ENCODE results near the gene THRSP.
A peak's percentile ranks its signal among the peaks of the same experiment; 100 is the strongest.
"Not testable (repeated sequence)": the region's sequence is repeated elsewhere in the genome, so short reads cannot be mapped to it uniquely, and the experiment has no call there.

THRSP gene

GRCh38 chr11:78063440-78064181, at the start of gene THRSP:
THRSP (plus strand) TSS chr11:78063861; CDS start chr11:78063882, 21 bp downstream.
- DNase-seq (ENCODE audit: low spot score), result no peak
- ChIA-PET POLR2A (ENCODE audit: low non-redundant PET) (no interaction called here), CTCF (interaction anchor here (0.5 kb wide), 1 partner anchor 27 kb away, joined by 7 read pairs; no protein-coding TSS in a partner anchor)
- no peak within 1 kb of the TSS for H3K27ac ChIP-seq
- TF ChIP-seq CTCF (conservative IDR thresholded peaks at IDR 0.05; ENCODE audit: low read depth), result no peak

GRCh38 chr11:78014937-78015520, 48.6 kb upstream of the THRSP start:
- POLR2A ChIA-PET (ENCODE audit: low non-redundant PET); CTCF ChIA-PET; H3K27ac ChIP-seq; DNase-seq (ENCODE audit: low spot score): not testable (repeated sequence)

GRCh38 chr11:78015878-78016277, 47.8 kb upstream of the THRSP start:
- CTCF ChIA-PET, result no interaction called here
- no peak for DNase-seq (ENCODE audit: low spot score)
- no peak overlapping the region for H3K27ac ChIP-seq
- TF ChIP-seq CTCF (conservative IDR thresholded peaks at IDR 0.05; ENCODE audit: low read depth), result no peak
- POLR2A ChIA-PET (ENCODE audit: low non-redundant PET), result no interaction called here

GRCh38 chr11:78019808-78020207, 43.9 kb upstream of the THRSP start:
- TF ChIP-seq CTCF (conservative IDR thresholded peaks at IDR 0.05; ENCODE audit: low read depth), result no peak
- CTCF ChIA-PET, result no interaction called here
- POLR2A ChIA-PET (ENCODE audit: low non-redundant PET), result no interaction called here

GRCh38 chr11:78020246-78020645, 43.4 kb upstream of the THRSP start:
- ChIA-PET CTCF (no interaction called here), POLR2A (ENCODE audit: low non-redundant PET) (no interaction called here)
- no peak for DNase-seq (ENCODE audit: low spot score)
- no peak for TF ChIP-seq CTCF (conservative IDR thresholded peaks at IDR 0.05; ENCODE audit: low read depth)
- H3K27ac ChIP-seq, result no peak overlapping the region

More at GRCh38 chr11:78019808-78020207, 43.9 kb upstream of the THRSP start:
- peak; percentile 37 for DNase-seq (ENCODE audit: low spot score)
- no peak overlapping the region for H3K27ac ChIP-seq

GRCh38 chr11:78021611-78022010, 42.0 kb upstream of the THRSP start:
- TF ChIP-seq CTCF (conservative IDR thresholded peaks at IDR 0.05; ENCODE audit: low read depth), result no peak
- H3K27ac ChIP-seq, result 0 out of 2 replicates have a peak overlapping the region, but pooled peaks have one; percentile 13
- POLR2A ChIA-PET (ENCODE audit: low non-redundant PET), result no interaction called here
- CTCF ChIA-PET, result no interaction called here
- DNase-seq (ENCODE audit: low spot score), result no peak
